Dendritic cell treated with granulocyte-macrophage colony-stimulating factor and Interleukin-4, amounts not matched to agents 40 ng/mL and 50 ng/mL, for 4 days (primary cell): ENCODE results near the gene FAM131A.

ENCODE experiments used
- H3K27ac Mint-ChIP-seq: one replicate; pipeline ENCODE4 v1.8.0; 2022; ENCODE audit warnings: mild to moderate bottlenecking, mixed read lengths
- H3K27me3 Mint-ChIP-seq: one replicate; pipeline ENCODE4 v1.8.0; 2022; ENCODE audit warnings: mild to moderate bottlenecking, mixed read lengths
- H3K36me3 Mint-ChIP-seq: one replicate; pipeline ENCODE4 v1.8.0; 2022; ENCODE audit warnings: low read depth, mixed read lengths
- H3K4me1 Mint-ChIP-seq: one replicate; pipeline ENCODE4 v1.8.0; 2022; ENCODE audit warnings: low read depth, mixed read lengths
- H3K4me3 Mint-ChIP-seq: one replicate; pipeline ENCODE4 v1.8.0; 2022; ENCODE audit warnings: mild to moderate bottlenecking, moderate library complexity, mixed read lengths
- H3K9me3 Mint-ChIP-seq: one replicate; pipeline ENCODE4 v1.8.0; 2022; ENCODE audit warnings: mixed read lengths
- intact Hi-C: fragments of 100-400 bp; cut with micrococcal nuclease; formaldehyde crosslinking; loops from one replicate; pipeline ENCODE4 v1.15.0; 2022

FAM131A gene

DNA sequence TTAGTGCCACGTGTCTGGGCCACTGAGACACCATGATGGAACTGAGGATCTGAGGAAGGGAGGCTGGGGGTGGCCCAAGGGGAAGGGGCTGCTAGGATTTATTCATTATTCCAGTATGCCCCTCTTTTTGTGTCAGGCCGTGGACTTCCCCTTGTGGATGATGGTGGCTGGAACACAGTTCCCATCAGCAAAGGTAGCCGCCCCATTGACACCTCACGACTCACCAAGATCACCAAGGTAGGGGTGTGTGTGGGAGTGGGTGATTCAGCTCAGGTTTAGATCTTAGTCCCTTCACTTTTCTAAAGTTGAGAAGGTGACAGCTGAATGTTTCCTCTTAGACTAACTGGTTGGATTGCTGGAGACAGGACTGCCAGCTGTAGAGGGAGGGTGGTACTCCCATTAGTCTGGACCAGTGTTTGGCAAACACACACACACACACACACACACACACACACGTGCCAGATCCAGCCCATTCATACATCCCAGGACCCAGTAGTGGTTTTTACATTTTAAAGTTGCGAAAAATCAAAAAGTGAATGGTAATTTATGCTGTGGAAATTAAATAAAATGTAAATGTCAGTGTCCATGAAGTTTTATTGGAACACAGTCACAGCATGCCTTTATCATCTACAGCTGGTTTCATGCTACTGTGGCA, 11.6 kb upstream of the FAM131A start:
- H3K36me3 Mint-ChIP-seq = peaks cover 100% of the 10 kb centered on the region

DNA sequence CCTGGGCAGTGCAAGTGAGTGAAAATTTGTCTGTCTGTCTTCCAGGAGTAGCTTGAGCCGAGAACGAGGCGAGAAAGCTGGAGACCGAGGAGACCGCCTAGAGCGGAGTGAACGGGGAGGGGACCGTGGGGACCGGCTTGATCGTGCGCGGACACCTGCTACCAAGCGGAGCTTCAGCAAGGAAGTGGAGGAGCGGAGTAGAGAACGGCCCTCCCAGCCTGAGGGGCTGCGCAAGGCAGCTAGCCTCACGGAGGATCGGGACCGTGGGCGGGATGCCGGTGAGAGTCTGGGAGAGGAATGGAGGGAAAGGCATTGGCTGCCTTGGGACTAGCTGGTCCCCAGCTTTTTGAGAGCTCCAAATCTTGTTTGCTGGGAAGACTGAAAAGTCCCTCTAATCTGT, 10.2 kb upstream of the FAM131A start:
- Mint-ChIP-seq H3K9me3 (no peaks in the 10 kb centered on the region), H3K4me3 (no peak overlapping the region), H3K27ac (peak overlapping the region; percentile 50), H3K4me1 (peaks cover 17% of the 10 kb centered on the region), H3K36me3 (peaks cover 100% of the 10 kb centered on the region), H3K27me3 (no peaks in the 10 kb centered on the region)
- intact Hi-C loops = no loop called here

More for the DNA sequence above, 11.6 kb upstream of the FAM131A start:
- intact Hi-C loops = no loop called here
- Mint-ChIP-seq H3K4me3 (no peak overlapping the region), H3K27me3 (no peaks in the 10 kb centered on the region), H3K27ac (no peak overlapping the region), H3K4me1 (peaks cover 30% of the 10 kb centered on the region), H3K9me3 (no peaks in the 10 kb centered on the region)

GRCh38 chr3:184328516-184328915, 8.9 kb upstream of the FAM131A start:
- intact Hi-C loops = no loop called here
- Mint-ChIP-seq H3K27me3 (no peaks in the 10 kb centered on the region), H3K36me3 (peaks cover 100% of the 10 kb centered on the region), H3K4me3 (no peak overlapping the region), H3K4me1 (peaks cover 18% of the 10 kb centered on the region), H3K9me3 (no peaks in the 10 kb centered on the region), H3K27ac (no peak overlapping the region)

DNA sequence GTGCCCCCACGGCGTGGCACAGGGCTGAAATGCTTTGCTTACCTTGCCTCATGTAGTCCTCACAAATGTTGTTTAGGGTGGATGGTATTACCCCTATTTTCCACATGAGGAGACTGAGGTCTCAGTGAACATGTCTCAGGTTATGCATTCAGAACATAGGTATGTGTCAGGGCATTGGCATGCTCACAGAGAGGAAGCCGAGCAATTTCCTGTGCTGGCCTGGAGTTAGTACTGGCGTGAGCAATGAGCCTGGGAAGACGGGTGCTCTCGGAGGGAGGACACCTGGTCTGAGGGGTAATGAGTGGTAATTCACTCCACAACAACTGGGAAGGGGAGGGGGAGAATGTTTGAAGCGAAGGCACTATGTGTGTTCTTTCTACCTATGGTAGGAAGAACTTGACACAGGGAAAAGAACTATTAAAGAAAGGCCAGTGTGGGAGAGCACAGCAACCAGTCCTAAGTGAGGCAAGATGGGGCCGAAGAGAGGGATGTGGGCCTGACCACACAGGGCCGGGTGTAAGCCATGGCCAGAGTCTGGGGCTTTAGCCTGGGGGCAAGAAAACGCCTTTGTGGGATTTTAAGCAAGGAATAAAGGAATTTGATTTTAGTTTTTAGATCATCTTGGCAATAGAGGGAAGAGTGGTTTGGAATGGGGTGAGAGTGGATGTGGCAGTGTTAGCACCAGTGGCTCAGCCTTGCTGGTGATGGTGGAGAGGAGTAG, 4.9 kb upstream of the FAM131A start:
- Mint-ChIP-seq H3K27me3 (no peaks in the 10 kb centered on the region), H3K9me3 (no peaks in the 10 kb centered on the region), H3K4me3 (no peak overlapping the region), H3K27ac (peak overlapping the region; percentile 90), H3K4me1 (peaks cover 38% of the 10 kb centered on the region), H3K36me3 (peaks cover 83% of the 10 kb centered on the region)
- intact Hi-C loops = no loop called here

GRCh38 chr3:184333190-184333589, 4.2 kb upstream of the FAM131A start:
- Mint-ChIP-seq H3K4me3 (no peak overlapping the region), H3K27me3 (no peaks in the 10 kb centered on the region), H3K9me3 (no peaks in the 10 kb centered on the region), H3K4me1 (peaks cover 45% of the 10 kb centered on the region), H3K36me3 (peaks cover 83% of the 10 kb centered on the region), H3K27ac (peak overlapping the region; percentile 90)
- intact Hi-C loops = no loop called here

DNA sequence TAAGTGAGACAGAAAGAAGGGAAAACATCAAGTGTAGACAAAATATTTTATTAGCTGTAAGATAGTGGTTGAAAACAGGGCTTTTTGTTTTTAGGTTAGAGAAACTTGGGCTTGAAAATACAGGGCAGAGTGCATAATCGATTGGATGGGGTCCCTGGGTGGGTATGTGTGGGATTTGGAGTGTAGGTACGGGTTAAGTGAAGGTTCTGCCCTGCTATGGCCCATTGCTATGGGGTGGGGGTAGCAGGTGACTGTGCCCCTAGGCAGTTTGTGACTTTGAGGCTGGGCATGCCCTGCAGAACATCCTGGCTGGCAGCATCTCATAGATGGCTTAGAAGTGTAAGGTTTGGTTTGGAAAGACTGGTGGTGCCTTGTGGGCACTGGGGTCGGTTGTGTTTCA, 3.7 kb upstream of the FAM131A start:
- Mint-ChIP-seq H3K27ac (peak overlapping the region; percentile 90), H3K36me3 (peaks cover 80% of the 10 kb centered on the region), H3K4me3 (no peak overlapping the region), H3K4me1 (peaks cover 50% of the 10 kb centered on the region), H3K9me3 (no peaks in the 10 kb centered on the region), H3K27me3 (no peaks in the 10 kb centered on the region)
- intact Hi-C loops = loop anchor here (2.0 kb wide), 1 partner anchor 15 kb away; no protein-coding TSS in a partner anchor

GRCh38 chr3:184334470-184335158, 2.8 kb upstream of the FAM131A start:
- Mint-ChIP-seq H3K9me3 (no peaks in the 10 kb centered on the region), H3K36me3 (peaks cover 78% of the 10 kb centered on the region), H3K27me3 (no peaks in the 10 kb centered on the region), H3K27ac (peak overlapping the region; percentile 90), H3K4me3 (no peak overlapping the region), H3K4me1 (peaks cover 59% of the 10 kb centered on the region)
- intact Hi-C loops = loop anchor here (2.0 kb wide), 1 partner anchor 16 kb away; no protein-coding TSS in a partner anchor

GRCh38 chr3:184335291-184335660, 2.1 kb upstream of the FAM131A start:
- no peaks in the 10 kb centered on the region for H3K27me3 Mint-ChIP-seq
- intact Hi-C loops = loop anchor here (2.0 kb wide), 1 partner anchor 16 kb away; no protein-coding TSS in a partner anchor
- H3K27ac Mint-ChIP-seq = peak overlapping the region; percentile 90
- H3K4me3 Mint-ChIP-seq = peak overlapping the region; percentile 82
- peaks cover 64% of the 10 kb centered on the region for H3K4me1 Mint-ChIP-seq
- peaks cover 72% of the 10 kb centered on the region for H3K36me3 Mint-ChIP-seq
- H3K9me3 Mint-ChIP-seq = no peaks in the 10 kb centered on the region

DNA sequence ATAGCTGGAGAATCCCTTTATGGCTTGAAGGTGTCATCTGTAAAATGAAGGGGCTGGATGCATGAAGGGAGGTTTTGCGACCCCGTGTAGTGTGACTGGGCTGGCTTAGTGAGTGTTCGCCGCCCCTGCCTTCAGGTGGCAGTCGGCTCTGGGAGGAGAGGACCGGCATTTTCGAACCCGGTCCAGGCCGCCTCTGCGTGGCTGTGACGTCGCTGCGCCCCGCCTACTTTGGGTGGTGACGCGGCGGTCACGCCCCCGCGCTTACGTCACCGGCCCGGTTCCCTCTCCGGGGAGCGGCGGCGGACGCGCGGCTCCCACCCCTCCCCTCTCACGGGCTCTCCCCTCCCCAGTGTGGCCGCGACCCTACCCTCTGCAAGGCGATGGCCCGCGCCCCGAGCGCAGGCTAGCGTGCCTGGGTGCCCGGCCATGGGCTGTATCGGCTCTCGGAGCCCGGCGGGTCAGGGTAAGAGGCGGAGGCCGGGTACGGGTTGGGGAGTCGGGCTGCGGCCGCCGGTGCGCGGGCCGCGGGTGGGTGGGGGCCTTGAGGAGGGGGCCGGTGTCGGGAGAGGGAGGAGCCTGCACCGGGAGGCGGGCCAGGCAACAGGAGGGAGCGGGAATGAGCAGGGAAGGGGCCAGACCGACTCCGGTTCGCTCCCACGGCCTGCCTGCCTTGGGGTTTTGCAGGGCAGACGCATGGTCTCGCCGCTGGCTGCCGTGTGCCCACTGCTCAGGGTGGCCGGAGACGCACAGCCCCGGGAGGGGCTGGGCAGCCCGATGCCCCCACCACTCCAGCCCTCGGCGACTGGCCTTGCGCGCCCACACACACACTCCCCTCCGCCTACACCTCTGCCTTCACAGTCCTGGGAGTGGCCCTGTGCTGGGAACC, 1.5 kb upstream of the FAM131A start:
- Mint-ChIP-seq H3K4me3 (peak overlapping the region; percentile 82), H3K4me1 (peaks cover 70% of the 10 kb centered on the region), H3K27ac (peak overlapping the region; percentile 90), H3K36me3 (peaks cover 71% of the 10 kb centered on the region), H3K27me3 (no peaks in the 10 kb centered on the region), H3K9me3 (no peaks in the 10 kb centered on the region)
- intact Hi-C loops = loop anchor here (2.0 kb wide), 1 partner anchor 17 kb away; no protein-coding TSS in a partner anchor

GRCh38 chr3:184336547-184337398, 627 bp upstream of the FAM131A start:
- no peaks in the 10 kb centered on the region for H3K27me3 Mint-ChIP-seq
- peaks cover 71% of the 10 kb centered on the region for H3K36me3 Mint-ChIP-seq
- peak overlapping the region; percentile 90 for H3K27ac Mint-ChIP-seq
- intact Hi-C loops = no loop called here
- H3K4me3 Mint-ChIP-seq = peak overlapping the region; percentile 82
- no peaks in the 10 kb centered on the region for H3K9me3 Mint-ChIP-seq
- peaks cover 77% of the 10 kb centered on the region for H3K4me1 Mint-ChIP-seq

DNA sequence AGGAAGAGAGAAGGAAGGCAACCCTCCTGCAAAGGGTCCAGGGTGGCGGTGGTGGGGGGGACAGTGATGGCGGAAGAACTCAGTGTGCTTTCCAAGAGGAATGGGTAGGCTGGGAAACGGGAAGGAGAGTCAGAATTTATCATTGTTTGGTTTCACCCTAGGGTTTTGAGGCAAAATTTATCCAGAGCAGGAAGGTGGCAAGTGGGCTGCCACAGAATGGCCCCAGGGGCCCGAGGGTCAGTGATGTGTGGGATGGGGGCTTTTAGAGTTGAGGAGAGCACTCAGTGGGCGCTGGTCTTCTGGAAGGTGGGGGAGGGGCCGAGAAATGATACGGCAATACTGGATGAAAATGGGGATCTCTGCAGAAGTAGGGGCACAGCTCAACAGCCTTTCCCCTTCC, 581 bp downstream of the FAM131A start:
- no peaks in the 10 kb centered on the region for H3K27me3 Mint-ChIP-seq
- H3K9me3 Mint-ChIP-seq = no peaks in the 10 kb centered on the region
- H3K27ac Mint-ChIP-seq = peak overlapping the region; percentile 90
- intact Hi-C loops = no loop called here
- peaks cover 69% of the 10 kb centered on the region for H3K4me1 Mint-ChIP-seq
- H3K4me3 Mint-ChIP-seq = peak overlapping the region; percentile 82
- peaks cover 71% of the 10 kb centered on the region for H3K36me3 Mint-ChIP-seq

DNA sequence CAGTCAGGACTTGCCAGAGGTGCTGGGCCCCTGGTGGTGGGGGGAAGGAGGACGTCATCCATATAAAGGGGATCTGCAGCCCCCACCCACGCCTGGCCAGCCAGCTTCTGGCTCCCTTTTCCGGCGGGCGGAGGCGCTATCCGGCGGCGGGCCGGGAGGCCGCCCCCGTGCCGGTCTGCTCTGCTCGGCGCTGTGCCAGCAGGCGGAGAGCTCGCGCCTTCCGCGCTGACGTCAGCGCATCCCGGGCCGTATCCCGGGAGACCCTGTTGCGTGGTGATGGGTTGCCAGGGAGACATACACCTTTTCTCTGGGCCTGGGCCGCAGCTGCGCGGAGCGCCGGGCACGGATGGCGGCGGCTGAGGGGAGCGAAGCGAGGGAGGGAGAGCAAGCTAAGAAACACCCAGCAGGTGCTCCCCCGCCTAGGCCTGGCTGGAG, 1.1 kb downstream of the FAM131A start:
- peaks cover 71% of the 10 kb centered on the region for H3K36me3 Mint-ChIP-seq
- H3K27me3 Mint-ChIP-seq = no peaks in the 10 kb centered on the region
- H3K4me3 Mint-ChIP-seq = peak overlapping the region; percentile 82
- H3K9me3 Mint-ChIP-seq = no peaks in the 10 kb centered on the region
- H3K4me1 Mint-ChIP-seq = peaks cover 64% of the 10 kb centered on the region
- intact Hi-C loops = no loop called here
- peak overlapping the region; percentile 90 for H3K27ac Mint-ChIP-seq

DNA sequence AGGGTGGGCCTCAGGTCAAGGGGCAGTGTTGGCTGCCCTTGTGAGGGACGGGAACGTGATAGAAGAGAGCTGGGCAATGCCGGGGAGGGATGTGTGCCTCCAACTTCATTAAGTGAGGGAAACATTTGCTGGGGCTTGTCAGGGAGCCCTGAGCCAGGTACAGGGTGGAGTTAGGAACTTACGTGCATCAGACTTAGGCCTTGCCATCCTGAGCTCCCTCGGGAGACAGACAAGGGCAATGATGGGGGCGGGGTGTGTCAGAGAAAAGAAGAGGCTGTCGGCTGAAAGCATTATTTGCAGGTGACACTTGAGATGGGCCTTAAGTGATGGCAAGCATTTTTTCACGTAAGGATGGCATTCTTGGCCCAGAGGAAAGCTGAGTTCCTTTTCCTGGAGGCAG, 1.6 kb downstream of the FAM131A start:
- peaks cover 59% of the 10 kb centered on the region for H3K4me1 Mint-ChIP-seq
- no peak overlapping the region for H3K27ac Mint-ChIP-seq
- H3K9me3 Mint-ChIP-seq = no peaks in the 10 kb centered on the region
- H3K4me3 Mint-ChIP-seq = peak overlapping the region; percentile 35
- intact Hi-C loops = no loop called here
- H3K27me3 Mint-ChIP-seq = no peaks in the 10 kb centered on the region
- peaks cover 71% of the 10 kb centered on the region for H3K36me3 Mint-ChIP-seq
